ENCODE results near the gene WDFY4.

WDFY4 gene

GRCh38 chr10:48697091-48697490, 12.4 kb downstream of the WDFY4 start:
- no peak for TF ChIP-seq Cebpa-rat (IDR thresholded peaks at IDR 0.05)
- Histone ChIP-seq H3K4me1 (peaks cover 24% of the 10 kb centered on the region), H3K9ac (no peak overlapping the region), H3K27me3 (no peaks in the 10 kb centered on the region), H4K20me1 (peaks cover 30% of the 10 kb centered on the region), H3K27ac (no peak overlapping the region), H3K4me2 (no peak overlapping the region), H3K4me3 (no peak overlapping the region), H3K9me3 (no peaks in the 10 kb centered on the region), H3K36me3 (no peaks in the 10 kb centered on the region; the same call in 1 of the 2 replicates)

GRCh38 chr10:48697821-48698764, 13.4 kb downstream of the WDFY4 start:
- H4K20me1 ChIP-seq, result peaks cover 30% of the 10 kb centered on the region
- no peaks in the 10 kb centered on the region for H3K9me3 ChIP-seq
- TF ChIP-seq Cebpa-rat (IDR thresholded peaks at IDR 0.05), result no peak
- H3K36me3 ChIP-seq, result no peaks in the 10 kb centered on the region; the same call in 1 of the 2 replicates
- no peak overlapping the region for H3K9ac ChIP-seq
- H3K27ac ChIP-seq, result no peak overlapping the region
- no peak overlapping the region for H3K4me2 ChIP-seq
- H3K27me3 ChIP-seq, result no peaks in the 10 kb centered on the region
- no peak overlapping the region for H3K4me3 ChIP-seq
- H3K4me1 ChIP-seq, result peaks cover 29% of the 10 kb centered on the region

GRCh38 chr10:48699011-48699627, 14.4 kb downstream of the WDFY4 start:
- peaks cover 30% of the 10 kb centered on the region for H4K20me1 ChIP-seq
- H3K4me2 ChIP-seq, result peak overlapping the region; percentile 11; the same call in 1 of the 2 replicates
- no peak overlapping the region for H3K27ac ChIP-seq
- peaks cover 29% of the 10 kb centered on the region for H3K4me1 ChIP-seq
- no peaks in the 10 kb centered on the region for H3K27me3 ChIP-seq
- H3K36me3 ChIP-seq, result no peaks in the 10 kb centered on the region; the same call in 1 of the 2 replicates
- H3K9me3 ChIP-seq, result no peaks in the 10 kb centered on the region
- no peak overlapping the region for H3K4me3 ChIP-seq
- no peak overlapping the region for H3K9ac ChIP-seq
- no peak for TF ChIP-seq Cebpa-rat (IDR thresholded peaks at IDR 0.05)

- no peak overlapping the region for H3K9ac ChIP-seq
- peak overlapping the region; percentile 50 for H3K4me2 ChIP-seq
- no peak overlapping the region for H3K27ac ChIP-seq
- no peak for TF ChIP-seq Cebpa-rat (IDR thresholded peaks at IDR 0.05)
- no peaks in the 10 kb centered on the region; the same call in 1 of the 2 replicates for H3K36me3 ChIP-seq
- peaks cover 24% of the 10 kb centered on the region for H4K20me1 ChIP-seq
- peaks cover 29% of the 10 kb centered on the region for H3K4me1 ChIP-seq
- no peak overlapping the region for H3K4me3 ChIP-seq
- H3K9me3 ChIP-seq, result no peaks in the 10 kb centered on the region
- H3K27me3 ChIP-seq, result no peaks in the 10 kb centered on the region
Observed at GRCh38 chr10:48700071-48700470, 15.4 kb downstream of the WDFY4 start.

- Histone ChIP-seq H3K4me1 (peaks cover 29% of the 10 kb centered on the region), H3K36me3 (no peaks in the 10 kb centered on the region; the same call in 1 of the 2 replicates), H3K27me3 (no peaks in the 10 kb centered on the region), H4K20me1 (peaks cover 24% of the 10 kb centered on the region; the same call in 1 of the 2 replicates), H3K9me3 (no peaks in the 10 kb centered on the region), H3K4me2 (peak overlapping the region; percentile 50), H3K27ac (no peak overlapping the region), H3K9ac (no peak overlapping the region), H3K4me3 (no peak overlapping the region)
- no peak for TF ChIP-seq Cebpa-rat (IDR thresholded peaks at IDR 0.05)
Observed at GRCh38 chr10:48700493-48700892, 15.8 kb downstream of the WDFY4 start.

GRCh38 chr10:48701139-48701901, 16.6 kb downstream of the WDFY4 start:
- H4K20me1 ChIP-seq, result peaks cover 24% of the 10 kb centered on the region; the same call in 1 of the 2 replicates
- H3K27ac ChIP-seq, result no peak overlapping the region
- H3K4me2 ChIP-seq, result peak overlapping the region; percentile 53
- no peak overlapping the region for H3K9ac ChIP-seq
- TF ChIP-seq Cebpa-rat (IDR thresholded peaks at IDR 0.05), result no peak
- no peaks in the 10 kb centered on the region for H3K36me3 ChIP-seq
- no peak overlapping the region for H3K4me3 ChIP-seq
- no peaks in the 10 kb centered on the region for H3K9me3 ChIP-seq
- H3K27me3 ChIP-seq, result no peaks in the 10 kb centered on the region
- peaks cover 29% of the 10 kb centered on the region for H3K4me1 ChIP-seq

GRCh38 chr10:48701941-48702340, 17.3 kb downstream of the WDFY4 start:
- Histone ChIP-seq H3K9ac (no peak overlapping the region), H3K4me2 (peak overlapping the region; percentile 53), H3K4me3 (no peak overlapping the region), H3K4me1 (peaks cover 29% of the 10 kb centered on the region), H3K9me3 (no peaks in the 10 kb centered on the region), H3K36me3 (no peaks in the 10 kb centered on the region), H3K27me3 (no peaks in the 10 kb centered on the region), H3K27ac (no peak overlapping the region), H4K20me1 (peaks cover 24% of the 10 kb centered on the region; the same call in 1 of the 2 replicates)
- TF ChIP-seq Cebpa-rat (IDR thresholded peaks at IDR 0.05), result no peak

- Histone ChIP-seq H3K36me3 (no peaks in the 10 kb centered on the region), H3K9ac (no peak overlapping the region), H3K4me3 (no peak overlapping the region), H3K27me3 (no peaks in the 10 kb centered on the region), H3K4me1 (peaks cover 29% of the 10 kb centered on the region), H3K27ac (no peak overlapping the region), H3K4me2 (no peak overlapping the region), H3K9me3 (no peaks in the 10 kb centered on the region), H4K20me1 (peaks cover 20% of the 10 kb centered on the region; the same call in 1 of the 2 replicates)
- no peak for TF ChIP-seq Cebpa-rat (IDR thresholded peaks at IDR 0.05)
Observed at GRCh38 chr10:48703531-48704122, 19.0 kb downstream of the WDFY4 start.

GRCh38 chr10:48704156-48704555, 19.5 kb downstream of the WDFY4 start:
- Histone ChIP-seq H3K4me3 (no peak overlapping the region), H4K20me1 (peaks cover 15% of the 10 kb centered on the region; the same call in 1 of the 2 replicates), H3K36me3 (no peaks in the 10 kb centered on the region), H3K9ac (no peak overlapping the region), H3K27ac (no peak overlapping the region), H3K4me2 (no peak overlapping the region), H3K27me3 (no peaks in the 10 kb centered on the region), H3K4me1 (peaks cover 29% of the 10 kb centered on the region), H3K9me3 (no peaks in the 10 kb centered on the region)
- no peak for TF ChIP-seq Cebpa-rat (IDR thresholded peaks at IDR 0.05)

Data from BLaER1 (cell line).